ENCODE data around the gene KCTD13. TPM values are rescaled to one million over a fixed set of nuclear protein-coding genes. Genes with fewer than 3 reads are reported as not detected.

Gene KCTD13
- total and polyA plus RNA-seq, 2 of the 8 experiments (the other 6 are each of a cell fraction or from before 2014, with no cell fraction given) = 9.2 to 10.8 TPM

DNA sequence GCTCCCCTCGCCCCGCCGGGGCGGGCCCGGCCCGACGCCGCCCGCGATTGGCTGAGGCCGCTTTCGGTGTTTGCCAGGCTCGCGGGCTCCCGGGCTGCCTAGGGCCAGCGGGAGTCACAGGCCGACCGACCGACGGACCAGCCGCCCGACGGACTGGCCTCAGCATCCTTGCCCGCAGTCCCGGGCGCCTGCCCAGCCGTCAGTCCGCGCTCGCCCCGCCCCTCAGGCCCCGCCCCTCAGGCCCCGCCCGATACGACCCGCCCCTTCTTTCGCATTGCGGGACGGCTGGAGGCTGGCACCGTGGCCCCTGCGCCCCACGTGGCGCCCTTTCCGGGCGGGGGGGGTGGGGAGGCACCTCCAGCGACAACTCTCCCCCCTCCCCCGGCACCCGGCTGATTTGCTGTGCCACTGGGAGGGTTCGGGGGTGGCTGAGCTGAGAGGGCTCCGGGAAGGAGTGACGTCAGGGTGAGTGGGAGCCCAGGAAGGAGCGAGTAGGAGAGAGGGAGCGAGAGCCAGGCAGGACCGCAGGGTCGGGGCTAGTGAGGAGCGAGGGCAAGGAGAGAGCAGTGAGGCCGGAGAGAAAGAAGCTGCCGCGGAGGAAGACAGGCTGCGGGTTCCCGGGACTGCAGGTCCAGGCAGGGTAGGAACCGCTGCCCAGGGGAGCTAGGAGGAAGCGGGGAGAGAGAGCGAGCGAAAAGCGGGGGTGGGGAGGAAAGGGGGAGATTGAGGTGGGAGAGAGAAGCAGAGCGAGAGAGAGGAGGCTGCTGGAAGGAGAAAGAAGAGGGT is 25.7 kb downstream of the KCTD13 start, which contains the start of gene ASPHD1 (continued):
- TF ChIP-seq RAD21 (IDR thresholded peaks at IDR 0.05 in 1 of 2, conservative IDR thresholded peaks at IDR 0.05 in 1 of 2; ENCODE audit: low read depth in 2 of 2, low read length in 2 of 2) = no peak
- no peak for TF ChIP-seq KDM5A (IDR thresholded peaks at IDR 0.05; ENCODE audit: low read length)
- TF ChIP-seq BRCA1 (IDR thresholded peaks at IDR 0.05; ENCODE audit: low read depth, low read length) = no peak
- TF ChIP-seq CBX8 (IDR thresholded peaks at IDR 0.05; ENCODE audit: borderline replicate concordance, low read depth, low read length) = no peak
- TF ChIP-seq SIRT6 (IDR thresholded peaks at IDR 0.05; ENCODE audit: low read length) = no peak
- TF ChIP-seq GABPA (IDR thresholded peaks at IDR 0.05; ENCODE audit: borderline replicate concordance, insufficient read depth, low read length) = no peak
- no peak for TF ChIP-seq CTBP2 (IDR thresholded peaks at IDR 0.05; ENCODE audit: borderline replicate concordance, insufficient read depth, insufficient read length, low read length)
- no peak for TF ChIP-seq BCL11A (IDR thresholded peaks at IDR 0.05; ENCODE audit: low read depth in 2 of 2, low read length in 2 of 2)
- no peak for TF ChIP-seq RXRA (IDR thresholded peaks at IDR 0.05; ENCODE audit: insufficient read depth, low read depth, low read length)
- no peak for TF ChIP-seq YY1 (IDR thresholded peaks at IDR 0.05; ENCODE audit: low read depth, low read length)
- TF ChIP-seq SIN3A (conservative IDR thresholded peaks at IDR 0.05 in 1 of 2, IDR thresholded peaks at IDR 0.05 in 1 of 2; ENCODE audit: low read depth in 1 of 2, low read length in 2 of 2) = no peak; a peak in 1 of 4 replicates
- TF ChIP-seq SUZ12 (IDR thresholded peaks at IDR 0.05; ENCODE audit: low read length) = no peak
- no peak for TF ChIP-seq SP1 (IDR thresholded peaks at IDR 0.05; ENCODE audit: low read depth, low read length)

All from H1 (cell line).